ENCODE data around the gene INHBA.

The INHBA gene

DNA sequence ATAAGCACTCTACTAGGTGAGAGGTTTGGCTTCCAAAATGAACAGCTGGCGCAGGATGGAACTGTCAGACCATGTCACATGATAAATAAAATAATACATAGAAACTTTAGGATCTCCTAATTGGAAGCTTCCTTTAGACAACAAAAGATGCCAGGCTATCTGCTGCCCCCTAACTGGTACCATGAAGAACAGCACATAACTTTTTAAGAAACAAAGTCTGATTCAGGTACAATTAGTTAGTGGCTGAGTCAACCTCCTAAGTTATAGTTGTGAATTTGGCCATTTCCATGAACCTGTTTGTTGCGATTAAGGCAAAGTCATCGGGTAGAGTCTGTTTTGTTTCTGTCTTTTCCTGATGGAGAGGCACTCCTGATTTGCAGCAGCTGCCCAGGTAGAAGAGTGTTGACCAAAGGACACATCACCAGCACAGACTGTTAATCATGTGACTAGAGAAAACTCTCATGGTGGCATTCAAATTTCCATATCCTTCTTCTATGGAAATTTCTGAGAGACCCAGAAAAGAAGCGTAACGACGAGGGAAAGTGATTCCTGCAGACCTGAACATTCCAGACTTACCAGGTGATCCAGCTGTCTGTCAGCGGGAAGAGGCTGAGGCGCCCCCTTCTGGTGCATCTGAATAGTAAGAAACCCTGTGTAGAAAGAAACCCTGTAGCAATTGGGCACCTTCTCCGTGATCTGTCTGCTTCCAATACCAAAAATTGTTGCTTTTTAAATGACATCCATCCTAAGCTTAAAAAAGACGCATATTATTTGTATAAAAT, 8.6 kb upstream of the INHBA start:
- no peak for DNase-seq (ENCODE audit: low read depth, low spot score)

DNA sequence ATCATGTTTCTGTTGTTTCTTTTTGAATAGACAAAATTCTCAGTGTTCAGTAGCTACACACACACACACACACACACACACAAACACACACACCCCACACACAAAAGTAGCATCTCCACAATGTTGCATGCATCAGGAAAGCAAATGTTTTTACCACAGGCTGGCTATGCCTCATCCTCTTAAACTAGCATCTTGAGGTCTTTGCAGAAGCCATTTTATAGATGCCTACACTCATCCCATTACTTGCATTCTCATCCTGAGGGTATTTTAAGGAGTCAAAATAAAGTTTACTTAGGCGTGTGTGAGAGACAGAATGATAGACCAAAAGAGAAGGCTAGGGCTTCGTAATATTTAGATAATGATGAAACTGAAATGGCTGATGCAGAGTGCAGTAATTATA, 7.9 kb upstream of the INHBA start:
- DNase-seq (ENCODE audit: low read depth, low spot score) = no peak

DNA sequence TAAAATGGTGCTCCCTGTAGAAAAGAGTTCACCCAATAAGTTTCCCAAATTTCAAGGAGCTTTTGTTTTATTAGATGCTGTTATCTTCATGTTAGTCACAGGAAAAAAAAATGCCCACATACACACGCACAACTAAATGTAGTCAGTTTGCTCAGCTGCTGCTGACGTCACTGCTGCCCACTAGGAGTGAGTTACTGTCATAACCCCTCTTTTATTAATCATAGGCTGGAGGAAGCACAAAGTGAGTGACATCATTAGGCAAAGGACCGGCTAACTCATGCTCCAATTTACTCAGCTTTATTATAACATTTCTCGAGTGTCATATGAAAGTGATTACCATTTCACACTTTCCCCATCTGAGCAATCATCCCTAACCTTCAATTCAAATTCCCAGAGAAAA, 6.7 kb upstream of the INHBA start:
- DNase-seq (ENCODE audit: low read depth, low spot score) = peak; percentile 73

DNA sequence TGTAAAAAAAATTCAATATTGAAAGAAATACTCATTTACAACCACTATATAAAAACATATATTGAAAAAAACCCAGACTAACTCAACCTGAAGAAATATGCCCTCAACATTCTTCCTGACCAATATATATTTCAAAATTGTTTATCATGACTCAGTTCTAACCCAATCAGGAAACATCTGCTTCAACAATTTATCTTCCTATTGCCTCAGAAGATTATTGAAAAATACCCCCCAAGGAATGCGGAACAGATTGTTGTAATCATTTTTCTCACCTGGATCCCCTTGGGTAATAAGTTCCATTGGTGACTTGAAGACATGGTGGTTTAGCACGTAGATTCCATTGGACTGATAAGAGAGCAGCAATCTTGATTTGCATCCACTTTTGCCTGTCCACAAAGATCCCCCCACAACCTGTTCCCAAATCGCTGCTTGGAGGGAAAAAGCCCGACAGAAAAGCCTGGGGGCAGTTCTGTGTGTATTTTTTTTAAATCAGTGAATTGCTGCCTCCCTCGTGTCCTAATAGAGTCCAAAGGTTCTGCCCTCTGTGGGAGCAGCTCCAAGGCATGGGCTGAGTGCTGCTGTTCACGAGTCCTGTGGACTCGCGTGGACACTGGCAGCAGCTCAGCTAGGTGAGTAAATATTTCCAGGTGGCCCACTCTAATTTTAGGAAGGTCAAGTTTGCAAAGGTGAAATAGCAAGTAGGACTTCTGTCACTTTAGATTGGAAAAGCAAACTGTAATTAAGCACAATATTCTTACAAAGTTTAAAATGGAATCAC, 5.9 kb upstream of the INHBA start:
- no peak for DNase-seq (ENCODE audit: low read depth, low spot score)

DNA sequence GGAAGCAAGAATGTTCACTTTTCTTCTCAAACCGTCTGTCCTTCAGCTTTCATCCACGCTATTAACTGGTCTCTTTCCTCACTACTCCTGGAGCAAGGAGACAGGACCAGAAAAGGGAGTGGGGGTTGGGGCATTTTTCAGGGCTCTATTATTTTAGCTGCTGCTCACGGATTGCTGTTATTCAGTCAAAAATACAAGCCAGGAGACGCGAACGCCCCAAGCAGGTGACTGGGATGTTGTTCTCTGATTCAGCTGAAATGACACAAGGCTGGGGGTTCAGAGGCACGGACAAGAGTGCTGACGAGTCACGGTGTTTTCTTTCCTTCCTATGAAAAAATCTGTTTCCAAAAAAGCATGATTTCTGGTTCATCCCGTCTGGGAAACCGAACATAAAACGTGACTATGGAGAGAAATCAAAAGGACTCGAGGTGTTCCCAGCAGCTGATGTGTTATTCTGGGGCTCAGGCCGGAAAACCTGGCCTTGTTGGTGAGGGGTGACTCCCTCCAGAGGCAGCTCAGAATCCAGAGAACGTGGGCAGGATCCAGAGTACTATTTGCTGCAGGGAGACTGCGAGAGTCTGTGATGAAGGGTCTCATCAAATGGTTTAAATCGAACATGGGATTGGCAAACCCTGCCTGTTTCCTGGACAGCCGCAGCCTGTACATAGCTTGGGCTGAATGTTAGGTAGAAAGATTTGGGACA, 3.5 kb upstream of the INHBA start:
- DNase-seq (ENCODE audit: low read depth, low spot score) = no peak

DNA sequence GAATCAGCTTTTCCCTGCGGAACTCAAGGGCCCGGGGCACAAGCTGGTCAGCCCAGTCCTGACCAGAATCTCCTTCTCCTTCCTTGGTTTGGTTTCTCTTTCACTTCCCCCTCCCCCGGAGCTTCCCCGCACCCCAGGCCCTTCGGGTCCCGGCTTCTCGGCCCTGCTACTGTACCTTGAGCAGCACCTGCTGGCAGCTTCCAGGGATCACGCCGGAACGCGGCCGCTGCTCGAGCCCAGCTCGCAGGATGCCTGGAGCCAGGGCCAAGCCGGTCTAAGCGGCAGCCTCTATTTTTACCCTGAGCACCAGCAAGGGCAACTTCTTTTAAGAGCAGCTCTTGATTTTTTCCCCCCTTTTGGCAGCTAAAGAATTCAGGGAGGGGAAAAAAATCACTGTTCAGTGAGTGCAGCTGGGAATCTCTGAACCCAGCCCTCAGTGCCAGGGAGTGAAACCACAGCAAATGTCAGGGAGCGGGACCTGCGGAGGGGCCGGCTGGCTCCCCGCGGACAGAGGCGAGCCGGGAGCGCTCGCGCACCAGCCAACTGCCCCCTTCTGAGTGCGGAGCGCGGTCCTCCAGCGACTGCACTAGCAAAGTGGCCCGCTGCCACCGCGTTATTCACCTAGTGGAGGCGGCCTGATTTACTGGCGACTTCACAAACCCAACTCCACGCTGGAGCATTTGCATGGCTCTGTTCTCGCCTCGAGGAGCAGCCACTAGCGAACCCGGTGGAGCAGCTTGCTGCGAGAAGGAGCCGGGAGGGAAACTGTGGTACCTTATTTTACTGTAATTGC, 2.4 kb upstream of the INHBA start:
- peak; percentile 79 for DNase-seq (ENCODE audit: low read depth, low spot score)

DNA sequence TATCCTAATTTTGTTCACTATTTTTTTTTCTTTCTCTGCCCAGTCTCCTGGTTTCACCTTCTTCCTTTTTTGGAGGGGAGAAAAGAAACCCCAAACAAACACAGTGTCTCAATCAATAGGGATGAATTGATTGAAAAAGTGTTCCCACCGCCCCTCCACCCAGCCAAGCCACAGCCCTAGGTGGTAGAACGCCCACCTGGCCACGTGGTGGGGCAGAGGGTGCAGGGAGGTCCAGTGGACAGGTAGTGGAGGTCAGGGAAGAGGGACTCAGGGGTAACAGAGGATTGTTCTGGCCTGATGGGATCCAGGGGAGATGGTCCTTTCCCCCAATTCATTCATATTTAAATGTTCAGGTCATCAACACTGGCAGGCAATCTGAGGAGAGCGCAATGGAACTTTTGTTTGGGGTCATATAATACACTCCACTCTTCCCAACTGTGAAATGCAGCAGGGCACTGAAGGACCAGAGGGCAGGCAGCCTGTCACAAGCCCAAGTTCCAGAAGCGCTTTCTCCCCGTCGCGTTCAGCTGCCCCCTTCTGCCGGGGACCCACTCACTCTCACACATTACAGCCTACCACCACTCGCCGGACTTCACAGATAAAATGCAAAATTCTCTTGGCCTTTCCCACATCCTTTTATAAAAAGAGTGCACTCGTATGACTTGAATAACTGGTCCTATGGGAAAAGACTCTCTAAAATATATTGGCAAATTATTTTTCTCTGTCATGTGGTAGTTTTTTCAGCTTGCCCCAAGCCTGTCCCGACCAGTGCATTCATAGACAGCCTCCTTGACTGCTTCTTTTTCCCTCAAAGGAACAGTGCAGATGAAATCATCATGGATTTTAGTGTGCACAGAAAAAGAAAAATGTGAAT, 1.6 kb downstream of the INHBA start:
- DNase-seq (ENCODE audit: low read depth, low spot score) = no peak

DNA sequence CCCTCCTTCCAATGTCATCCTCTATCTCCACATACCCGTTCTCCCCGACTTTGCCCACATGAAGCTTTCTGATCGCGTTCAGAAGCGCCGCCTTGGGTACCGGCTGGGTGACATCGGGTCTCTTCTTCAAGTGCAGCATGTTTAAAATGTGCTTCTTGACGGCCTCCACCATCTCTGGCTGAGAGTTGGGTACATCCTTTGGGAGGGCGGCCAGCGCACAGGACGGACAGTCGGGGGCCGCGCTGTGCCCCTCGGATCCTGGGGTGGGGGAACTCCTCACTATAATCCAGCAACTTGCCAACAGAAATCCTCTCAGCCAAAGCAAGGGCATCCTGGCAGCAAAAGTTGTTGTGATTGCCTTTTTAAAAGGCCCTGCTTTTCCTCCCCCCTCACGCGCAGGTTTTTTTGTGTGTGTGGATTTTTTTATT, 2.8 kb downstream of the INHBA start:
- no peak for DNase-seq (ENCODE audit: low read depth, low spot score)

DNA sequence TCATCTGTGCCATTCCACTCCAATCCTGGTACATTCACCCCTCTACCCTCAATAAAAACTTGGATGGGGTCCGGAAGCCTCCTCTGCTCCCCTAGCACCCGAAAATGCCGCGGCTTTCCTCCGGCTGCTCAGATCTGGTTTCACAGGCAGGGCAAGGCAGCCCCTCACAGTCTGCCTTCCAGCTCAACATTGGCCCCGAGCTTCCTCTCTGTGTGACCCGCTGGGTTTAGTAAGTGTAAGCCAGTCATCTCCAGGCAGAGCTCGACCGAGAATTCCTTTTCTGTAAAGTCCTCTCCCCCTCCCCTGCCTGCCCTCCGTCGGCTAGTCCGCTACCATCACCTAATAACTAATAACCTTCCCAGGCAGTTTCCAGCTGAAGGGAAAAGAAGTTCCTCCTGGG, 3.4 kb downstream of the INHBA start:
- DNase-seq (ENCODE audit: low read depth, low spot score) = no peak

DNA sequence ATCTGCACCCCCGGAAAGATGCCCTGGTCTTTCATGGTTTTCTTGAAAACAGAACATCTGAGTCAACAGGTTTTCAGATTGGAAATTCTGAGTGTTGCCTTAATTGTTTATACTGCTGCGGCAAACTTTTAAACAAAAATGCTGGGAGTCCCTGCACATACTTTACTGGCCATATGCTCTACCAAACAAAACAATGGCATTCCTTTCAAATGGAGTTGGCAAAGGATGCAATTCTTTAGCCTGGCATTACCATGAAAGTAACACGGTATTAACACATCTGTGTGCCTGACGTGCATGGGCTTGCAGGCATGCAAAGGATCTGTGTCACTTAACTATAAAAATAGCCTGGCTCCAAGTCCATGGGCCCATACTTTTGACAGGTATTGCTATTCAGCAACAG, 4.2 kb downstream of the INHBA start:
- no peak for DNase-seq (ENCODE audit: low read depth, low spot score)

DNA sequence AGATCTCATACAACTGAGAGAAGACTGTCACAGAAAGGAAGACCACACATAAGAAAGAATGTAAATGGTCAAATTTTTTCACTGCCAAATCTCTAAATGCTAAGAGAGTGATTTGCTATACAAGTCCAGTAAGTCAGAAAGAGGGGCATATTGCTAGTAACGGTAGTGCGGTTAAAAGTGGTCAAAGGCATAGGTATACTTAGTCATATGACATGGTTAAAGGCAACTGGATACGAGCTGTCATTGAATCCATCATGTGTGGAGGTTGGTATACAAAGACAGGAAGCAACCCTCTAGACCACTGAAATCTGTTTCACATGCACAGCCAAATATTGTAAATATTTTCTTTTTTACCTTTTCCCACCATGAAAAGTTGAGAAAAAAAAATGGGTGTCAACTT, 4.8 kb downstream of the INHBA start:
- DNase-seq (ENCODE audit: low read depth, low spot score) = no peak

DNA sequence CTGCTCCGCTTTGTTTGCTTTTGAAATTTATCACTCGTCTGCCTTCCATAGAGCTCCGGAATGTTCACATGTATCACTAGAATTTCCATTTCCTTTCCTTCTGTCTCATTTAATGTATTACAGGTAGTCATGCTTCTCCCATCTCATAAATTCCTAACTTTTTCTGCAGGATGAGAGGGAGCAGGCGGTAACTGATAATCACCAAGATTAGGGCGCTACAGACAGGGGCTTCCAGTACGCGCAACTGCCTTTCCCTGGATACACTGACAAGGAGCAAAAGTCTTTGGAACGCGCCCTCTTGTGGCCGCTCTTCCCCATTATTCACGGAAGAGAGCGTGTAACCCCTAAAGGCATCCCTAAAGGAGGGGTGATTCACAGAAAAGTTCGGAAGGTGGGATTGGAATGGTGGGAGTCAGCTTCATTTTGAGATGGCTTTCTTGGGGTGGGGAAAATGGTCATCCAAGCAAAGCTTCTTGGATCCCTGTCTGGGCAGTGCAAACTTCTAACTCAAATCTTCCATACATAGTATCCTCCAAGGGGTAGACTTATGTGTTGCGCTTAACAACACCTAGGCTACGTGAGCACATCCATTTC, 6.5 kb downstream of the INHBA start:
- peak; percentile 72 for DNase-seq (ENCODE audit: low read depth, low spot score)

DNA sequence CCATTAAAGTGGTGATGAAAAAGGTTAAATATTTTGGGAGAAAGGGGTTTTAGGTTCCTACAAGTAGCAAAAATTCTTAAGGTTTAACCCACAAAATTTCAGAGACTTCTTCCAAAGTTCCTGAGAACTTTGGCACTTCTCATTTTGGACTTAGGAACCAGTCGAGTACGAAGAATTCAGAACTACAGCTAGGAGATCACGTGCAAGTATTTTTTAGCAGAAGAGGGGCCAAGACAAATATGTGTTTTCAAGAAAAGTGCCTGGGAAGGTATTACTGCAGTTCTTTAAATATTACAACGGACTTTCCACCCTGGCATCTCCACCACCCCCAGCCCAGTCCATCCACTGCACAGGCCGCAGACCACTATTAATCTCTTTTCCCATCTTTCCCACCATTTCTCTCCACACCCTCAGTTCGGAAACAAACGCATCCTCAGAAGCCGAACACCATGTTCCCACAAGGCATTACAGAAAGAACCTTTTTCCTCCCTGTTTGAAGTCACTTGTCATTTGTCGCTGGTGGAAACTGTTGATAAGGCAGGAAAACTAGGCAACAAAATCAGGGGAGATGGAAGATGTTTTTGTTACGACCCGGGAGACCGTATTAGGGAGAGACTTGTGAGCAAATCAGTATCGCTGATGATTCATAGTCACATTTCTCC, 7.1 kb downstream of the INHBA start:
- DNase-seq (ENCODE audit: low read depth, low spot score) = no peak

DNA sequence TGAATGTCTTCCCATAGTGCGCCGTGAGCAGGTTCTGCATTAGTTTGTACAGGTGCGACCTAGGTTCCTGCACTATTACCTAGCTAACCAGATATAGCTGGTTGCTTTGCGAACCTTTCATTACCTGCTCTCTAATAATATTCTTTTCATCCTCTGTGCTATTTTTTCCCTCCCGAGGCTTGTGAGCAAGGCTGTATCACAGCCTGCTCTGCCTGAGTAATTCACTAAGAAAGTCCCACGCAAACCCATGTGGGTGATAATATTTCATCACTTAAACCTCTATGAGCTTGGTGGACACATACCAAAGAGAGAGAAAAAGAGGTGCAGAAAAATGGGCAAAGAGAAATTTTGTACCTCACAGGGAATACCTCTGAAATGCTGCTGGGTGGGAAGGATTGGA, 8.4 kb downstream of the INHBA start:
- no peak for DNase-seq (ENCODE audit: low read depth, low spot score)

DNA sequence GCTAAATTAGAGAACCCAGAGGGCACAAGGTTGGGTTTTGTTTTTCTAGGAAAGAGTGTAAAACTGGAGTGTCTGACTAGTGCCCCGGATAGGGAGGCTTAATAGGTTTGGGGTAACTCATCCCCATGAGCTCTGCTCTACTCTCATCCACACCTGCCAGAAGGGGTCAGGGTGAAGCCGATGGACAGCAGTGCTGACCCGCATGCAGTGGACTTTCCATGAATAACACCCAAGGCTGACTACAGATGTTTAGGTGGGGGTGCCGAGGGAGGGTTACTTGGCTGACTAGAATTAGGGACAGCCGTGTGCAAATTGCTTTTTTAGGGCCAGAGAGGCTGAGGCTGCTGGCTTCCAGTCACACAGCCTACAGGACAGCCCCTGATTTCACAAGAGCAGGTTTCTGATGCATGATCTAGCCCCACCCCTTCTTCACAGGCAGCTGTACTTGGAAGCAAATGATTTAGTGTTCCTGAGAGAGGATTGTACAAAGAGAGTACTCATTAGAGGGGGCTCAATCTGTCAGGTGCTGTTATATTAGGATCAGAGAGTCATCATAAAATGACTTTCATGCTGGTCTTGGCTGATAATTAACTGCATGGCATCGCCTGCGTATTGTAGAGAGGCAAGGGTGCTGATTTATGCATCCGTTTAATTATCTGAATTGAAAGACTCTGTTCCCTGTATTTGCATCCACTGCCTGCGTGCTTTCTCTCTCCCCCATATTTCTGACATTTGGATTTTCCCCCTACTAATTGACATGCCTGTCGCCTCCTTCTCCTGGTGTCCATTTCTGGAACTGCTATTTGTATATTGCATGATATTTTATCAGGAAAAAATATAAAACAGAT, 9.5 kb downstream of the INHBA start:
- no peak for DNase-seq (ENCODE audit: low read depth, low spot score)

DNA sequence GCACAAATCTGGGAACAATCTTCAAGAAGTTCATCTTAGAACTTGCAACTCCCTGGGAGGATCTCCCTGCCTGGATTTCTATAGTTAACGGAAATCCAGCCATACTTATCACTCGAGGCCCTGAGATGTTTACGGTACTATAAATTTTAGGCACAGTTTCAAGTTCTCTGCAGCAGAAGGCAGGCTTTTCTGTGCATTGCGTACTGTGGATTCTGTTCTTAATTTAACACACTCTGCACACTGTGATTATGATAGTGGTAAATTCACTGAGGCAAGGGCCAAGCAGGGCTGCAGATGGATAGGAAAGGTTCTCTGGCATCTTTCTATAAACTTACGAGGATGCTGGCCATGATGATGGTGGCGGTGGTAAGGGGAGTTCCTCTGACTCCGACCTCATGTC, 10.6 kb downstream of the INHBA start:
- DNase-seq (ENCODE audit: low read depth, low spot score) = no peak

DNA sequence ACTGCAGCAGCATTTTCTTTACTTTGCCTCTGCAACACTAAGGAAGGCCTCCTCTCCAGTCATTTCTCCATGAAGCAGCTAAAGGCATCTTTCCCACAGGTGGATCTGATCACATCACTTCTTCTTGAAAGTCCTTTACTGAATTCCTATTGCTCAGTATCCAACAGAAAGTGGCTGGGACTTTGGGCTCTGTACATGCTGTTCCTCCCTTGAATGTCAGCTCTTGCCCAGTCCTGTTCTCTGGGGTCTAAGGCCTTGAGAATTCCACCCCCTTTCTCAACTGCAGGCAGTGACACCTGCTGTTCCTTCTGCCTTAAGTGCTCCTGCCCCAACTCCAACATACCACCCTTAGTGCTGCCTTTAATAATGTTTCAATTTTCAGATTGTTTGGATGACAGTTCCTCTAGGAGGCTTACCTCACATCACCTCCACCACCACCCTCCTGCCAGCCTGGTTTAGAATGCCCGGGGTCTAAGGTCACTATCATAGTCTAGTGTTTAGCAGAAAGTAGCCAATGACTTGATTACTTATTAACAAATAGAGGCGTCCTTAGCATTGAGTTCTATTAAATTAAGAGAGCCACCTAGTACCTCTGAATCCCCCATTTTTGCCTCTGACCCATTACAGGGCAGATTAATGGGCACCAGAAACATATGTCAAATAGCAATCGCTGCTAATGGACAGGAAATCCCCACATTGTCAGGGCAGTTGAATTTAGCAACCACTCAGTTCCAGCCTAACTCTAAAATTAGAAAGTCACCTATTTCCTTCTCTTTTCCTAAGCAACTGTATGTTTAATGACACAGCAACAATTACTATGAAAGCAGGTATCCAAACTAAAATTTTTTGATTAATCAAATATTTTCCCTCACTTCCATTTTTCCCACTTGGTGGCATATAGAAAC, 11.4 kb downstream of the INHBA start:
- no peak for DNase-seq (ENCODE audit: low read depth, low spot score)

DNA sequence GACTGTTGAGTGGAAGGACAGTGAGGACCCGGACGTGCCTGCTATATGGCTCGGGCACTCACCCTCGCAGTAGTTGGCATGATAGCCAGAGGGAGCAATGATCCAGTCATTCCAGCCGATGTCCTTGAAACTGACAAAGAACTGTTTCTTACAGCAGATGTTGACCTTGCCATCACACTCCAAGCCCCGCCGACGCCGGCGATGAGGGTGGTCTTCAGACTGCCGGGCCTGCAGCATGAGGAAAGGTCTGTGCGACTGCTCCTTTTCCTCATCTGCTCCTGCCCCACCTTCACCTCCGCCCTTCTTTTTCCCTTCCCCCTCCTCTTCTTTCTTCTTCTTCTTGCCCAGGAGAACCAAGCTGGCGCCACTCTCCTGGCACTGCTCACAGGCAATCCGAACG, 13.1 kb downstream of the INHBA start:
- no peak for DNase-seq (ENCODE audit: low read depth, low spot score)

Measured in brain pericyte (primary cell).